SK-N-SH treated with all-trans-retinoic acid at 6 μM for 48 hours (cell line): ENCODE data around the gene GCNT4.

Experiments
- ARNTL ChIP-seq: fragments of 450-650 bp; formaldehyde crosslinking; IDR thresholded peaks from 2 replicates; pipeline ENCODE4 v1.5.0; 2020; ENCODE audit warnings: low read depth, mild to moderate bottlenecking, moderate library complexity, borderline replicate concordance
- CSDC2 ChIP-seq: fragments of 250-450 bp; sonication (Bioruptor Pico); IDR thresholded peaks from 2 replicates; pipeline ENCODE4 v1.5.0; 2020; ENCODE audit warnings: mild to moderate bottlenecking, moderate library complexity
- CSRNP3 ChIP-seq: fragments of 250-450 bp; sonication (Bioruptor Pico); IDR thresholded peaks from 2 replicates; pipeline ENCODE4 v1.5.1; 2021; ENCODE audit warnings: mild to moderate bottlenecking, moderate library complexity
- ESRRG ChIP-seq: fragments of 250-450 bp; sonication (Bioruptor Pico); IDR thresholded peaks from 2 replicates; pipeline ENCODE4 v1.6.1; 2021; ENCODE audit warnings: mild to moderate bottlenecking
- PPARA ChIP-seq: fragments of 250-450 bp; sonication (Bioruptor Pico); IDR thresholded peaks from 2 replicates; pipeline ENCODE4 v1.5.0; 2020; ENCODE audit warnings: mild to moderate bottlenecking, borderline replicate concordance
- ZC3H10 ChIP-seq: fragments of 250-450 bp; sonication (Bioruptor Pico); IDR thresholded peaks from 2 replicates; pipeline ENCODE4 v1.5.1; 2021; ENCODE audit warnings: mild to moderate bottlenecking, moderate library complexity
- ZFP3 ChIP-seq: fragments of 250-450 bp; sonication (Bioruptor Pico); IDR thresholded peaks from 2 replicates; pipeline ENCODE4 v1.5.0; 2020; ENCODE audit warnings: mild to moderate bottlenecking, moderate library complexity
- ZNF565 ChIP-seq: fragments of 450-650 bp; formaldehyde crosslinking; conservative IDR thresholded peaks from 2 replicates; pipeline ENCODE4 v1.5.0; 2020; ENCODE audit warnings: low read depth, mild to moderate bottlenecking, moderate library complexity
- ZNF70 ChIP-seq: fragments of 450-650 bp; formaldehyde crosslinking; IDR thresholded peaks from 2 replicates; pipeline ENCODE4 v1.5.0; 2020; ENCODE audit warnings: mild to moderate bottlenecking, moderate library complexity
- TF ChIP-seq, protein P1 (sequence below): fragments of 250-450 bp; sonication (Bioruptor Pico); IDR thresholded peaks from 2 replicates; pipeline ENCODE4 v1.8.0; 2020; ENCODE audit warnings: mild to moderate bottlenecking, moderate library complexity, borderline replicate concordance
- TF ChIP-seq, protein P2 (sequence below): fragments of 250-450 bp; sonication (Bioruptor Pico); IDR thresholded peaks from 2 replicates; pipeline ENCODE4 v1.5.0; 2020; ENCODE audit warnings: mild to moderate bottlenecking, moderate library complexity
- TF ChIP-seq, protein P3 (sequence below): fragments of 250-450 bp; sonication (Bioruptor Pico); IDR thresholded peaks from 2 replicates; pipeline ENCODE4 v1.8.0; 2021; ENCODE audit warnings: low read depth, mild to moderate bottlenecking, moderate library complexity, borderline replicate concordance

DNA sequence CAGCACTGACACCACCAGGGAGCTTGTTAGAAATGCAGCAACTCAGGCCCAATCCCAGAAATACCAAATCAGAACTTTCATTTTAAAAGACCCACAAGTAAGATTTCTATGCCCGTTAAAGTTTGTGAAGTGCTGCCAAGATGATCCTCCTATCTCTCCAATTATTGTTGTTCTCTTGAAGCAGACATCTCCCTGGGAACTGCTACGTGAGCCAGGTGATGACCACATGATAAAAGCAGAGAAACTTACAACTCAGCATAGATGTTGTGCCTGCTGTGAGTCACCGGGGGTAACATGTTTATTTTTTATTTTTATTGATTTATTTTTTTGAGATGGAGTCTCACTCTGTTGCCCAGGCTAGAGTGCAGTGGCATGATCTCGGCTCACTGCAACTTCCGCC, 34.4 kb downstream of the GCNT4 start:
- TF ChIP-seq, protein P1, sequence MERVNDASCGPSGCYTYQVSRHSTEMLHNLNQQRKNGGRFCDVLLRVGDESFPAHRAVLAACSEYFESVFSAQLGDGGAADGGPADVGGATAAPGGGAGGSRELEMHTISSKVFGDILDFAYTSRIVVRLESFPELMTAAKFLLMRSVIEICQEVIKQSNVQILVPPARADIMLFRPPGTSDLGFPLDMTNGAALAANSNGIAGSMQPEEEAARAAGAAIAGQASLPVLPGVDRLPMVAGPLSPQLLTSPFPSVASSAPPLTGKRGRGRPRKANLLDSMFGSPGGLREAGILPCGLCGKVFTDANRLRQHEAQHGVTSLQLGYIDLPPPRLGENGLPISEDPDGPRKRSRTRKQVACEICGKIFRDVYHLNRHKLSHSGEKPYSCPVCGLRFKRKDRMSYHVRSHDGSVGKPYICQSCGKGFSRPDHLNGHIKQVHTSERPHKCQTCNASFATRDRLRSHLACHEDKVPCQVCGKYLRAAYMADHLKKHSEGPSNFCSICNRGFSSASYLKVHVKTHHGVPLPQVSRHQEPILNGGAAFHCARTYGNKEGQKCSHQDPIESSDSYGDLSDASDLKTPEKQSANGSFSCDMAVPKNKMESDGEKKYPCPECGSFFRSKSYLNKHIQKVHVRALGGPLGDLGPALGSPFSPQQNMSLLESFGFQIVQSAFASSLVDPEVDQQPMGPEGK = no peak
- TF ChIP-seq CSRNP3 (CRISPR knock-in tag) (no peak), ZNF565 (CRISPR knock-in tag) (no peak), ARNTL (CRISPR knock-in tag) (no peak), PPARA (CRISPR knock-in tag) (no peak), ZNF70 (no peak), ESRRG (CRISPR knock-in tag) (no peak), ZC3H10 (CRISPR knock-in tag) (no peak), ZFP3 (CRISPR knock-in tag) (no peak), CSDC2 (CRISPR knock-in tag) (no peak)
- TF ChIP-seq, protein P2, sequence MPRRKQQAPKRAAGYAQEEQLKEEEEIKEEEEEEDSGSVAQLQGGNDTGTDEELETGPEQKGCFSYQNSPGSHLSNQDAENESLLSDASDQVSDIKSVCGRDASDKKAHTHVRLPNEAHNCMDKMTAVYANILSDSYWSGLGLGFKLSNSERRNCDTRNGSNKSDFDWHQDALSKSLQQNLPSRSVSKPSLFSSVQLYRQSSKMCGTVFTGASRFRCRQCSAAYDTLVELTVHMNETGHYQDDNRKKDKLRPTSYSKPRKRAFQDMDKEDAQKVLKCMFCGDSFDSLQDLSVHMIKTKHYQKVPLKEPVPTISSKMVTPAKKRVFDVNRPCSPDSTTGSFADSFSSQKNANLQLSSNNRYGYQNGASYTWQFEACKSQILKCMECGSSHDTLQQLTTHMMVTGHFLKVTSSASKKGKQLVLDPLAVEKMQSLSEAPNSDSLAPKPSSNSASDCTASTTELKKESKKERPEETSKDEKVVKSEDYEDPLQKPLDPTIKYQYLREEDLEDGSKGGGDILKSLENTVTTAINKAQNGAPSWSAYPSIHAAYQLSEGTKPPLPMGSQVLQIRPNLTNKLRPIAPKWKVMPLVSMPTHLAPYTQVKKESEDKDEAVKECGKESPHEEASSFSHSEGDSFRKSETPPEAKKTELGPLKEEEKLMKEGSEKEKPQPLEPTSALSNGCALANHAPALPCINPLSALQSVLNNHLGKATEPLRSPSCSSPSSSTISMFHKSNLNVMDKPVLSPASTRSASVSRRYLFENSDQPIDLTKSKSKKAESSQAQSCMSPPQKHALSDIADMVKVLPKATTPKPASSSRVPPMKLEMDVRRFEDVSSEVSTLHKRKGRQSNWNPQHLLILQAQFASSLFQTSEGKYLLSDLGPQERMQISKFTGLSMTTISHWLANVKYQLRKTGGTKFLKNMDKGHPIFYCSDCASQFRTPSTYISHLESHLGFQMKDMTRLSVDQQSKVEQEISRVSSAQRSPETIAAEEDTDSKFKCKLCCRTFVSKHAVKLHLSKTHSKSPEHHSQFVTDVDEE (CRISPR knock-in tag) = no peak
- TF ChIP-seq, protein P3, sequence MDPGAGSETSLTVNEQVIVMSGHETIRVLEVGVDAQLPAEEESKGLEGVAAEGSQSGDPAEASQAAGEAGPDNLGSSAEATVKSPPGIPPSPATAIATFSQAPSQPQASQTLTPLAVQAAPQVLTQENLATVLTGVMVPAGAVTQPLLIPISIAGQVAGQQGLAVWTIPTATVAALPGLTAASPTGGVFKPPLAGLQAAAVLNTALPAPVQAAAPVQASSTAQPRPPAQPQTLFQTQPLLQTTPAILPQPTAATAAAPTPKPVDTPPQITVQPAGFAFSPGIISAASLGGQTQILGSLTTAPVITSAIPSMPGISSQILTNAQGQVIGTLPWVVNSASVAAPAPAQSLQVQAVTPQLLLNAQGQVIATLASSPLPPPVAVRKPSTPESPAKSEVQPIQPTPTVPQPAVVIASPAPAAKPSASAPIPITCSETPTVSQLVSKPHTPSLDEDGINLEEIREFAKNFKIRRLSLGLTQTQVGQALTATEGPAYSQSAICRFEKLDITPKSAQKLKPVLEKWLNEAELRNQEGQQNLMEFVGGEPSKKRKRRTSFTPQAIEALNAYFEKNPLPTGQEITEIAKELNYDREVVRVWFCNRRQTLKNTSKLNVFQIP (CRISPR knock-in tag) = no peak
